Esophagus mucosa (tissue), 1 donor: ENCODE data around the gene AGMAT. TPM values are rescaled to one million over a fixed set of nuclear protein-coding genes. Genes with fewer than 3 reads are reported as not detected.

Experiments
- ATAC-seq: fragments of 200-7000 bp; cut with Tn5 transposase; one replicate; pipeline ENCODE4 v1.9.1; 2020
- total RNA-seq: library from RNA; stranded (reverse); gene quantifications from one replicate; pipeline ENCODE4 v1.2.4, GENCODE V29; 2023
- donor health status: DM: yes; HTN: yes; CAD: no.

The AGMAT gene
- total RNA-seq = 1.4 TPM

DNA sequence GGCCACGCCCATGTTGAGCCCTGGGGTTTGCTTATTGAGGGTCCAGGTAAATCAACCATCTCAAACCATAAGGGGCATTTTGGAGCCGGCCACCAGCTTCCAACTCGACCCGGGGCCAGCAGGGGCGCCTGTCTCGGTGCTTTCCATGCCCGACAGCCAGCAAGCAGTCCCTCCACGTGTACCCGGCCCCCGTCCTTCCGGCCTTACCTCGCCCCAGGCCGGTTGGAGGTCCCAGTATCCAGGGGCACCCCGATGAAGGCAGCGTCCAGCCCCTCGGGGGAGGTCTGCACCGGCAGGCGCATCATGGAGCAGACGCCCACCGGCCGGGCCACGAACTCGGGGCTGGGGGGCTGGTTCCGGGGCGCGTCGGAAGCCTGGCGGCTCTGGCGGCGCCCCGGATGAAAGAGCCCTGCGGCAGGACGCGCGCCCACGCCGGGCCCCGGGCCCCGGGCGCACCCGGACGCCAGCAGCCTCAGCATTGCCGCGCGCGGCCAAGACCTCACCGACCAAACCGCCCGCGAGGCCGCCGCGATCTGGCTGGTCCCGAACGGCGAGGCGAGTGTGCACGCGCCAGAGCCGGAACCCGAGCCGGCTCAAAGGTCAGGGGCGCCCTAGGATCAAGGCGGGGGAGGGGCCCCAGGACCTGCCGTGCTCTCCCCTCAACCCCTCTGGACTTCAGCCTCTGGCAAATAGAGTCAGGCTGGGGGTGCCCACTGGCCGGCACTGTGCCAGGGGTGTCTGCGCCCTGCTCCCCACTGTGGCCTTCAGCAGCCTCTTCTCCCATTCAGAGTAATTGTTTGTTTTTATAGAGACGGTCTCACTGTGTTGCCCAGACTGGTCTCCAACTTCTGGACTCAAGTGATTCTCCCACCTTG is at the start of gene AGMAT:
AGMAT (minus strand) TSS at position 563 of the 875 bp plus-strand sequence; CDS start at position 479, 84 bp downstream.
- peak; percentile 58 for ATAC-seq

DNA sequence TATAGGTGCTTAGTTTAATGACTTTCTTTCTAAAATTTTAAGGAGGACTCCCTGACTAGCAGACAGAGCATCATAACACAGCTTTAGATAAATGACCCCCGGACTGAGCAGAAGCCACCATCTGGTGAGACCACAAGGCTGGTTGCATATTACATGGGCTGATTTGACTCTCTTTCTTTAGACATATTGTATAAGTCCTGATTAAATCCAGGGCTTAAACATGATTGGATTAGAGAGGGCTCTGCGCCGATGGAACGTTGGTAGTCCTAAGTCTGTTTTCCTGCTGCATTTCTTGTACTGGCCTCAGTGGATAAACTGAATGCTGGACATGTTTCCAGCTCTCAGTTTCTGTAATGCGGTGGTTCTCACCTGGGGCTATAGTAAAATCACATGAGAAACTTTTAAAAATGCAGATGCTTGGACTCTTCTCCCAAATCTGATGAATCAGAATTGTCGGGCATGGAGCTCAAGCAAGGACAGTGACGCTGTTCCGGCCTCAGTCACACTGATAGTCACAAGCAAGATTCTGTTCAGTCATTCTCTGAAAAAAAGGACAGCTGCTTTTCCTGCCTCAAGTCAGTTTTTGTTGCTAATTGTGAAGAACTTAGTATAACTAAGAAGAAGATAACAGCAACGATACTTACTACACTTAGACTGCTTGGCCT is 49.0 kb upstream of the AGMAT start:
- ATAC-seq = no peak

DNA sequence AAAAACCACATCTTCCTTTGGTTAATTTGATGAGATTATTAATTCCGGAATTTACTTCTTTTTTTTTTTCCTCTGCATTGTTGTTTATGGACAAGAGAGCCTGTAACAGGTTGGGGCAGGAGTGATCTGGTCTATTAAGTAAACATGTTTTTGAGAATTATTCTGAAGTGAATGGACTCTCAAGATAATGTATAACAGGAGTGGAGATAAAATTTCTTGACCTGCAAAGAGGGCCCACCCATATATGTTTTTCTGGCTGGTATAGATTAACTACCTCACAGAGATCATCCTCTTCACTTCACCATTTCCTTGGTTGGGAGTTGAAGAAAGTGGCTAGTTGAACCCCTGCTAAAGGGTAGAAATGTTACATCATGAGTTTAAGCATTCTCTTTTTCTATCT is 43.2 kb upstream of the AGMAT start:
- no peak for ATAC-seq

DNA sequence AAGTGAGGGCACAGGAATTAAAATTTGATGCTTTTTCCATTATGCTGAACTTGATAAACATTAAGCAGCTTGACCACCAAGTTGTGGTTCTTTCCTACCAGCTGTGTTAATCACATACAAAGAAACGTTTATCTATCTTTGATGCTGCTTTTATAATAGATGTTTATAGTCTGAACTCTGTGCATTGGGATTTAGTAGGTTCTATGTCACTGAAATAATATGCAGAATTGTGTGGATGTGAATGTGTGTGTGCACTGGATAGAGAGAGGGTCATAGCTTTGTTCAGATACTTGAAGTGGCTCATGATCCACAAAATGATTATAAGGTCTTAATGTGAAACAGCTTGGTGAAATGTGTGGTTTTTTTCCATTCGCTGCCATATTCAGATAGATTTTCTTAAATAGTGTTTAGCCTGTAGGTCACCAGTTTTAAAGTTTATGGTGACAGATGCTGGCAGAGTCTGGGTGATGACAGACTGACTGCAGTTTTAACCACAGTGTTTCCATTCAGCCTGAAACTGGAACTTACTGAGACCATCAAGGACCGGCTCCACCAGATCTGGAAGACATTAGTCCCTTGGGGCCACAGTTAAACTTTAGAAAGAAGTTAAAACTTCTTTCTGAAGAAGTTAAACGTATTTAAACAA is 42.6 kb upstream of the AGMAT start:
- ATAC-seq = peak; percentile 21

DNA sequence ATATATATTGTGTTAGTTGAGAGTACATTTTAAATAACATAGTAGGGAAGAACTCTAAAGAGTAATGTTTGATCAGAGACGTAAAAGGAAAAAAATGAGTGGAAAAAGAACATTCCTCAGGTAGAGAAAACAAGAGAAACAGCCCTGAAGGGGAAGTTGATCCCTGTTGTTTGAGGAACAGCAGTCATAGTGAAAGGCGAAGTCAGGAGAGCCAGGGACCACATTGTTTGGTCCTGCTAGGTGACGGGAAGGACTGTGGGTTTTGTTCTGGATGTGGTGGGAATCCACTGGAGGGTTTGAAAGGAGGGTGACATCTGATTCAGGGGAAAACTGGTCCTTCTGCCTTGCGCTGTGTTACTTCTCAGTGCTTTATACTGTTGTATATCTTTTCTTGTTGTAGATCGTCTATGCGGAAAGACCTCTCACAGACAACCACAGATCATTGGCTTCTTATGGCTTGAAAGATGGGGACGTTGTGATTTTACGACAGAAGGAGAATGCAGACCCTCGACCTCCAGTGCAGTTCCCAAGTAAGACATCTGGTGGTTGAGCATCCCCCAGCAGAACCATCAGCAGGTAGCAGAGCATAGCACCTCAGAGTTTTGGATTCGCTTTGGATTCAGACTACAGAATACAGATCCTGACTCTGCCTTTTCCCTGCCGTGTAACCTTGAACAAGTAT is 41.6 kb upstream of the AGMAT start:
- no peak for ATAC-seq

DNA sequence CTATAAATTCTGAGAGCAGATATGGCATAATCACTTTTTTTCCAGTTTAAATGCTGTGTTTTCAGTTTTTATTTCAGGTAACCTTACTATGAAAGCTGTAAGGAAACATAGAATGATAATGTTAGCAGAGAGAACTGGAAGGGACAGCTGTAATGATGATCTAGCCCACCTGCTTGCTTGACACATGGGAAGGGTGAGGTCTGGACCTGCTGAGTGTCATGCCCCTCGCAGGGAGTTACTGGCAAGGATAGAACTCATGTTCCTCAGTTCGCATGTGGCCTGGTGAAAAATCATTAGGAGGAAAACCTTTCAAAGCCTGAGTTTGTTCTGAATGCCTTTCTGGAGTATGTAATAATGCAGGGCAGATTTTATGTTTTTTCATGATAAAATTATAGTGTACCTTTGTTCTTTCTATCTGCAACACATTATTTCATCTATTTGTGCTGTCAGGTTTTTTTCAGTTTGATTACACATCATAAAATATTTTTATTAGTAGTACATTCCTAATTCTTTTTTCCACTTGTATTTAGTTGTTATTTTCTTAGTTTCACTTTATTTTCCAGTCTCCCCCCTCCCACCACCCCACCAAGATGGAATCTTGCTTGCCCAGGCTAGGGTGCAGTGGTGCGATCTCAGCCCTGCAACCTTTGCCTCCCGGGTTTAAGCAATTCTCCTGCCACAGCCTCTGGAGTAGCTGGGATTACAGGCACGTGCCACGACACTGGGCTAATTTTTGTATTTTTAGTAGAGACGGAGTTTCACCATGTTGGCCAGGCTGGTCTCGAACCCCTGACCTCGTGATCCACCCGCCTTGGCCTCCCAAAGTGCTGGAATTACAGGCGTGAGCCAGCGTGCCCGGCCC is 40.4 kb upstream of the AGMAT start:
- ATAC-seq = no peak

DNA sequence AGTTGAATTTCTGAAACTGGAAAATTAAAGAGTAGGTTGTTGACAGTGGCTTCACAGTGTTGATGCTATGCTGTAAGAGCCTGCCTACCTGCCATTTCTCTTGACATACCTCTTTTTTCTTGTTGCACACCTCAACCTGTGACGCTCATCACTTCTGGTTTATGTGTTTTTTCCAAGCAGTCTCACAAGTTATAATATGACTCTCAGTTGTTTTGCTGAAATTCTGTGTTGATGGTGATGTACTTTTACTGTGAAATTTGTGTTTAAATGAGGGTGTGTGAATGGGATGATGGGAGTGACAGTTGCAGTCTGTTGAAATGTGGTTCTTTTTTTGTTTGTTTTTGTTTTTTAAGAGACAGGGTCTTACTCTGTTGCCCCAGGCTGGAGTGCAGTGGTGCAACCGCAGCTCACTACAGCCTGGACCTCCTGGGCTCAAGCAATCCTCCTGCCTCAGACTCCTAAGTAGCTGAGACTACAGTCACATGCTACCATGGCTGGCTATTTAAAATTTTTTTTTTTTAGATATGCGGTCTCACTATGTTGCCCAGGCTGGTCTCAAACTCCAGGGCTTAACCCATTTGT is 39.4 kb upstream of the AGMAT start:
- ATAC-seq = no peak

- no peak for ATAC-seq
These were observed 38.6 kb upstream of the AGMAT start for GRCh38 chr1:15623435-15623834.

- no peak for ATAC-seq
These were observed 38.0 kb upstream of the AGMAT start for GRCh38 chr1:15622712-15623373.

GRCh38 chr1:15621975-15622374 is 37.1 kb upstream of the AGMAT start:
- no peak for ATAC-seq

DNA sequence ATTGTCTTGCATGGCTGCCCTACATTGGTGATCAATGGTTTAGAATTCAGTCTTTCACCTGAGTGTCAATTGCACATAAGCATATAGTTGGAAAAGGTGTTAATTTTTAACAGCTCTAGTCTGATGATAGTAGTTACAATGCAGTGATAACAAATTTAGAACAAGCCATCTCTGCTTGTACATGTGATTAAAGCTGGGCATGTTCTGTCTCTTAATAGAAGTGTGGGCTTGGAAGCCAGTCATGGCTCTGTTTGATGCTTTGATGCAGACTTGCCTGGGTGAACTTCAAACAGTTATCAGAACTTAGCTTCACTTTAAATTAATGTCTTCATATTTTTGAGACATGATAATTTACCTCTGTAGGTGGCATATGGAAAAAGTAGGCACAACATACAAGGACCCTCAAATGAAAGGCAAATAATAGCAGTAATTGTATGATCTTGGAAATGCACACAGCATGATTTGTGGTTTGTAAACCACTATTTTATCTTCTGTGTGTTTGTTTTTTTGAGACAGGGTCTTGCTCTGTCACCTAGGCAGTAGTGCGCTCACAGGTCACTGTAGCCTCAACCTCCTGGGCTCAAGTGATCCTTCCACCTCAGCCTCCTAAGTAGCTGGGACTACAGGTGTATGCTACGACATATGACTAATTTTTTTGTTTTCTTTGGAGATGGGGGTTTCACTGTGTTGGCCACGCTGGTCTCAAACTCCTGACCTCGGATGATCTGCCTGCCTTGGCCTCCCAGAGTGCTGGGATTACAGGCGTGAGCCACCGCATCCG is 36.2 kb upstream of the AGMAT start:
- ATAC-seq = no peak

DNA sequence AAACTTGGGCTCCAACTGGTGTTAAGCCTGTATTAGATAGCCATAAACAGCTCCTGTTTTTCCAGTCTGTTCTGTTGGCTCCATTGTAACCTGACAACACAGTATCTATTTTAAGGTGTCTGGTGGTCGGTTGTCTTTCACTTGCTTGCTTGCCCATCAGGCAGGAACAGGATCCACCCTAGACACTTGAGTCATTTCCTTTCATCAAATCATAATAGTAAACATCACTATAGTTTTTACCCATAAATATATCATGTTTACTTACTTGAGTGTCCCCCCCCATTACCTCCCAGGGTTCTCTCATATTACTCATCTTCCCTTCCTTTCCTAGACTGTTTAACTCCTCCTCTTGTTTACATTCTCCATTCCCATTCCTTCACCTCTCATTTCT is 35.3 kb upstream of the AGMAT start:
- no peak for ATAC-seq

GRCh38 chr1:15618655-15619525 is 34.0 kb upstream of the AGMAT start:
- ATAC-seq = peak; percentile 50

DNA sequence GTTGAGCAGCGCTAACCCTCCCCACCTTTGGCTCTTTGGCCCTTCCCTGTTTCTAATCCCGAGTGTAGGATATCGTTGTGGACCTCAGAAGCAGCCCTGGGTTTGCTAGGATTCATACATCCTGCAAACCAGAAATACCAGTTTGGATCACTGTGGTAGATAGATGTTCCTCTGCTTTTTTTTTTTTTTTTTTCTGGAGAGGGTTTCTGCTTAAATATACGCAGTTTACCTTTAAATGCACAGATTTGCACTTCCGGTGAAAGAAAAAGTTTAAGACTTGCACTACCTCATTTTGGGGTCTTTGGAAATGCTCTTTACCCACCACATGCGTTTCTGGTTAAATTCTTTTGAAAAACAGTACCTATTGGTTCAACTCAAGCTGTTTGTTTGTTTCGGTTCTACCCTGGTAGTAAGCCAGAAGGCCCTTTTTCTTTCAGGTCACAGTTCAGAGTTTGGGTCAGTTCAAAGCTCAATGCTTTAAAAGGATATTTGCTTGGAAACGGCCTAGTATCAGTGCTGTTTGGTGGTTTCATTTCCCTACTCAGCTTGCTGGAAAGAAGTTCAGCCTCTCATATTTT is 33.3 kb upstream of the AGMAT start:
- ATAC-seq = peak; percentile 60

GRCh38 chr1:15617173-15618076 is 32.6 kb upstream of the AGMAT start, which contains the start of gene DDI2:
TSS of gene DDI2 (plus strand) at chr1:15617458. CDS start at chr1:15617671, 213 bp downstream.
- peak; percentile 92 for ATAC-seq

DNA sequence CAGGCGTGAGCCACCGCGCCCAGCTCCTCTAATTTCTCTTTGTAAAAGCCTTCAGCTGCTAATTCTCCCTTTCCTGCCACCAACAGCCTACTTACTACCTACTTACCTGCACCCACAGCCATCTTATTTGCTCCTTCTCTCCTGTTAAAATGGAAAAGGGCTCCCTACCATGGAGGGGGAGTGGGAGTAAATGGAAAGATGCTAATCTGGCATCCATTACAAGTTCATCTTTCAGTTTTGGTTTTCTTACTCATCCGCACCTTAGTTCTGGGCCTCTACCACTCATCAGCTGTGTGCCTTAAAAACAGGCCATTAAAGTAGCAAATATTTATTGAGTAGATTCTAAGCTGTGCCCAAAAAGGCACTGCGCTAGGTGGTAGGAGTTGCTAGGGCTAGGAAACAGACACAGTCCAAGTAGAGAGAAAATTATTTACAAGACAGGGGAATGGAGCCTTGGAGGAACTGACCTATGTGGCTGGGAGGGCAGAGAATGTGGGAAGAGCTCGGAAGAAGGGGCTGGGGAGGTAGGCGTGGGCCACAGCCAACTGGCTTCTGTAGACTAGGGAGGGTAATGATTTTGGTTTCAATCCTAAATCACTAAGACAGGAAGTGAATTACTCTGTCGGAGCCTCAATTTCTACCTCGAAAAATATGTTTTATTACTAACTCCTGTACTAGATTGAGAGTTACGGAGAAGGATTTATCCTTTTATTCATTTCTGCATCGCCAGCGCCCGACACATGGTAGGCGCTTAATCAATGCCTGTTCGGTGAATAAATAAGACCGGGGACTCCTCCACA is 31.7 kb upstream of the AGMAT start:
- ATAC-seq = no peak

- ATAC-seq = no peak
These were observed 25.3 kb upstream of the AGMAT start for GRCh38 chr1:15610167-15610566.
